Measurements from ENCODE around the gene GLIS1. TPM values are rescaled to one million over a fixed set of nuclear protein-coding genes. Genes with fewer than 3 reads are reported as not detected.

GLIS1 gene
- total and polyA plus RNA-seq, 2 of the 8 experiments (the other 6 are each of a cell fraction or from before 2014, with no cell fraction given), result 0.15 to 0.22 TPM

DNA sequence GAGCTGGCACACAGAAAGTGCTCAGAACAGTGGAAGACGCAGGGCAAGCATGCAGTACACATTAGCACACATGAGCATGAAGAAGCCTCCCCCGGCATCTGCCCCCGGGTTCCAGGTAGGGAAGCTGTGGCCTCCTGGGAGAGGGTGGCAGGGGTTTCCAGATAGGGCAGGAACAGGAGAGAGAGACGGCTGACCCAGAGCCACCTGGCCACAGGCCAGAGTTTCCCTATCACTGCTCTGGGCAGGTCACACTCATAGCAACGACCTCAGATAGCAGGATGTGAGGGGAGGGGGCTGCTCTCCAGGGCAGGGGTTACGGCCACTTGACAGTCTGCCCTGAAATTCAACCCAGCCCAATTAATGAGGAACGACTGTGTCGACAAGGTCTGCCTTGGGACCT is 36.6 kb downstream of the GLIS1 start:
- H2BK5ac ChIP-seq (ENCODE audit: low read depth, low read length), result no peak overlapping the region
- DNase-seq (ENCODE audit: low read depth in 1 of 2, low spot score in 2 of 2) (no peak), FAIRE-seq (no peak)
- no peak overlapping the region for H3K56ac ChIP-seq (replicated peaks; ENCODE audit: insufficient read length, low read depth, low read length)
- no peaks in the 10 kb centered on the region for H4K20me1 ChIP-seq (replicated peaks in 1 of 2; ENCODE audit: control insufficient read depth in 1 of 2, insufficient read depth in 2 of 2, low read length in 2 of 2)
- H2AK5ac ChIP-seq (ENCODE audit: low read depth, low read length), result no peak overlapping the region; the same call in 1 of the 2 replicates
- no peak overlapping the region for H3K4ac ChIP-seq (replicated peaks; ENCODE audit: insufficient read length, low read depth, low read length)
- H3K14ac ChIP-seq (ENCODE audit: insufficient read length), result no peak overlapping the region
- H3K9ac ChIP-seq (replicated peaks in 1 of 4; ENCODE audit: extremely low read depth in 1 of 4, low read depth in 3 of 4, low read length in 3 of 4), result no peak overlapping the region
- no peaks in the 10 kb centered on the region for H3K9me3 ChIP-seq (ENCODE audit: insufficient read depth in 2 of 2, low read depth in 1 of 2, low read length in 1 of 2)
- H3K4me2 ChIP-seq (ENCODE audit: insufficient read depth in 1 of 2, low read depth in 2 of 2, low read length in 2 of 2), result no peak overlapping the region
- no peaks in the 10 kb centered on the region for H3K36me3 ChIP-seq (ENCODE audit: control insufficient read depth in 2 of 4, insufficient read depth in 4 of 4, low read length in 3 of 4)
- ChIA-PET POLR2A (ENCODE audit: partially characterized antibody) (no interaction called here), CTCF (ENCODE audit: partially characterized antibody) (interaction anchor here (1.4 to 2.4 kb wide), 4 partner anchors 10 to 85 kb away, joined by 4 to 11 read pairs (median 5); no protein-coding TSS in a partner anchor)
- H3K18ac ChIP-seq (ENCODE audit: extremely low read depth, low read length), result peak overlapping the region; percentile 62; the same call in 1 of the 2 replicates
- H3K27me3 ChIP-seq (replicated peaks in 1 of 4; ENCODE audit: control insufficient read depth in 3 of 4, extremely low read depth in 1 of 4, insufficient read depth in 3 of 4, low read length in 3 of 4), result no peaks in the 10 kb centered on the region
- H4K8ac ChIP-seq (ENCODE audit: extremely low read depth, insufficient read depth, low read length), result no peak overlapping the region
- H4K91ac ChIP-seq (replicated peaks; ENCODE audit: insufficient read length, low read length), result peak overlapping the region; percentile 11
- WGBS, 2 experiments (ENCODE audit: extremely low coverage in 1 of 2, insufficient coverage in 1 of 2, insufficient read length in 1 of 2, insufficient replicate concordance in 2 of 2, low coverage in 1 of 2, low lambda C conversion rate in 2 of 2, missing lambda C conversion rate in 1 of 2), result 84% methylated on average over 8 of the region's 8 CpGs; no CpG with 5 or more reads in 1 of the 2 experiments
- peak overlapping the region; percentile 29; the same call in 1 of the 2 replicates for H2BK20ac ChIP-seq (ENCODE audit: low read length)
- no peak overlapping the region for H4K5ac ChIP-seq (ENCODE audit: insufficient read length, low read depth, low read length)
- H3K4me3 ChIP-seq (ENCODE audit: extremely low read depth in 1 of 4, insufficient read depth in 2 of 4, low read depth in 3 of 4, low read length in 4 of 4), result no peak overlapping the region
- H2BK12ac ChIP-seq (ENCODE audit: low read depth, low read length), result peak overlapping the region; percentile 71; the same call in 1 of the 2 replicates
- no peaks in the 10 kb centered on the region for H3K79me1 ChIP-seq (ENCODE audit: low read depth, low read length)
- no peak overlapping the region for H2BK15ac ChIP-seq (ENCODE audit: low read length)
- H2AFZ ChIP-seq (ENCODE audit: low read length), result no peak overlapping the region
- no peaks in the 10 kb centered on the region; the same call in 1 of the 2 replicates for H3K23me2 ChIP-seq (ENCODE audit: low read depth, low read length)
- H3K4me1 ChIP-seq (replicated peaks in 1 of 4; ENCODE audit: control insufficient read depth in 3 of 4, insufficient read depth in 4 of 4, low read length in 3 of 4), result peaks cover 21 to 34% (median 29%) of the 10 kb centered on the region in 4 experiments
- no peak overlapping the region for H2BK120ac ChIP-seq (replicated peaks; ENCODE audit: low read depth, low read length)
- no peaks in the 10 kb centered on the region for H3K79me2 ChIP-seq (ENCODE audit: control insufficient read depth in 1 of 2, insufficient read depth in 2 of 2, low read length in 2 of 2)
- H3K23ac ChIP-seq (ENCODE audit: insufficient read length), result no peak overlapping the region
- H3K27ac ChIP-seq (ENCODE audit: low read depth, low read length), result no peak overlapping the region
- no peak for TF ChIP-seq SP4 (IDR thresholded peaks at IDR 0.05; ENCODE audit: low read length)
- TF ChIP-seq EP300 (IDR thresholded peaks at IDR 0.05; ENCODE audit: borderline replicate concordance in 1 of 2, low read depth in 2 of 2, low read length in 2 of 2), result no peak
- TF ChIP-seq ASH2L (IDR thresholded peaks at IDR 0.05; ENCODE audit: low read length), result no peak
- TF ChIP-seq SP1 (IDR thresholded peaks at IDR 0.05; ENCODE audit: low read depth, low read length), result no peak
- TF ChIP-seq, protein P1, sequence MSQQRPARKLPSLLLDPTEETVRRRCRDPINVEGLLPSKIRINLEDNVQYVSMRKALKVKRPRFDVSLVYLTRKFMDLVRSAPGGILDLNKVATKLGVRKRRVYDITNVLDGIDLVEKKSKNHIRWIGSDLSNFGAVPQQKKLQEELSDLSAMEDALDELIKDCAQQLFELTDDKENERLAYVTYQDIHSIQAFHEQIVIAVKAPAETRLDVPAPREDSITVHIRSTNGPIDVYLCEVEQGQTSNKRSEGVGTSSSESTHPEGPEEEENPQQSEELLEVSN (IDR thresholded peaks at IDR 0.05), result no peak
- no peak for TF ChIP-seq CREB1 (IDR thresholded peaks at IDR 0.05)

Measured in H1 (cell line).